Activated T-cell treated with anti-CD3 and anti-CD28 coated beads, Interleukin-2, amount 50 U/mL, for 24 hours (primary cell): Measurements from ENCODE around the gene CDON.
A peak's percentile ranks its signal among the peaks of the same experiment; 100 is the strongest.

ENCODE experiments used
- DNase-seq: peaks from one replicate; pipeline ENCODE4 v3.0.0-alpha.2; 2020
- H3K27ac Mint-ChIP-seq: 2 replicates; pipeline ENCODE4 v1.8.0; 2020; ENCODE audit warnings: mild to moderate bottlenecking, mixed read lengths
- H3K27me3 Mint-ChIP-seq: 2 replicates; pipeline ENCODE4 v1.8.0; 2020; ENCODE audit warnings: mixed read lengths
- H3K36me3 Mint-ChIP-seq: 2 replicates; pipeline ENCODE4 v1.8.0; 2020; ENCODE audit warnings: low read depth, mixed read lengths
- H3K4me1 Mint-ChIP-seq: 2 replicates; pipeline ENCODE4 v1.8.0; 2020; ENCODE audit warnings: low read depth, mixed read lengths
- H3K4me3 Mint-ChIP-seq: 2 replicates; pipeline ENCODE4 v1.8.0; 2020; ENCODE audit warnings: mild to moderate bottlenecking, moderate library complexity, mixed read lengths
- H3K9me3 Mint-ChIP-seq: 2 replicates; pipeline ENCODE4 v1.8.0; 2020; ENCODE audit warnings: mixed read lengths

CDON gene

DNA sequence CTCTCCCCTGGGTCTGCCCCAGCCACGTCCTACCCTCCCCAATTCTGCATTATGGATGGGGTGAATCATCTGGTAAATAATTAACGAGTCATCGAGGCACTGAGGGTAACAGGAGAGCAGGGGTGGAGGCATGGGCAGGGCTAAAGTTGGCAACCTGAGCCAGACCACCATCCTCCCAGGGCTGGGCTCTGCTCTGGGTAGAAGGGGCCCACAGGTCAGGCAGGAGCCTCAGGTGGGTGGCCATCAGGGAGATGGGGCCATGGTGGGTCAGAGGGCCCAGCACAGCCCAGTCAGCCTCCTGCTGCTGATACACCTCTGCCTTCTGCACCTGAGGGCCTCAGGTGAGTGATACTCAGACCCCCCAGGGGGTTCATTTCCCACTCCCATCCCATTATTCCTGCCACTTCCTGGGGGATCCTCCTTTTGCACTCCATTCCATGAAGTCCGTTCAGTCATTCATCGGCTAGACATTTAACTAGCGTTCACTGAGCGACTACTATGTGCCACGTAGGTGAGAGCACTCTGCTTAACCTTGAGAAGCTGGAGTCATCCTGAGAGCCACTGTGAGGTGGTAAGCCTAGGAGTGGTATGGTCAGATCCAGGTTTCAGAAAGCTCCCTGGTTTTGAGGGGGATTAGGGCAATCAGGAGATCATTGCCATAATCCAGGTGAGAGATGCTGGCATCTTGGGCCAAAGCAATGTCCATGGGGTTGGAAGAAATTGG lies 116.7 kb downstream of the CDON start, which contains the start of gene VSIG10L2:
TSS of gene VSIG10L2 (plus strand) at position 248 of the 724 bp plus-strand sequence. CDS start at position 260, 12 bp downstream.
- Mint-ChIP-seq H3K4me1 (peaks cover 5% of the 10 kb centered on the region), H3K36me3 (no peaks in the 10 kb centered on the region), H3K27me3 (no peaks in the 10 kb centered on the region), H3K9me3 (no peaks in the 10 kb centered on the region), H3K27ac (no peak within 1 kb of the TSS), H3K4me3 (no peak within 1 kb of the TSS)
- DNase-seq: no peak

DNA sequence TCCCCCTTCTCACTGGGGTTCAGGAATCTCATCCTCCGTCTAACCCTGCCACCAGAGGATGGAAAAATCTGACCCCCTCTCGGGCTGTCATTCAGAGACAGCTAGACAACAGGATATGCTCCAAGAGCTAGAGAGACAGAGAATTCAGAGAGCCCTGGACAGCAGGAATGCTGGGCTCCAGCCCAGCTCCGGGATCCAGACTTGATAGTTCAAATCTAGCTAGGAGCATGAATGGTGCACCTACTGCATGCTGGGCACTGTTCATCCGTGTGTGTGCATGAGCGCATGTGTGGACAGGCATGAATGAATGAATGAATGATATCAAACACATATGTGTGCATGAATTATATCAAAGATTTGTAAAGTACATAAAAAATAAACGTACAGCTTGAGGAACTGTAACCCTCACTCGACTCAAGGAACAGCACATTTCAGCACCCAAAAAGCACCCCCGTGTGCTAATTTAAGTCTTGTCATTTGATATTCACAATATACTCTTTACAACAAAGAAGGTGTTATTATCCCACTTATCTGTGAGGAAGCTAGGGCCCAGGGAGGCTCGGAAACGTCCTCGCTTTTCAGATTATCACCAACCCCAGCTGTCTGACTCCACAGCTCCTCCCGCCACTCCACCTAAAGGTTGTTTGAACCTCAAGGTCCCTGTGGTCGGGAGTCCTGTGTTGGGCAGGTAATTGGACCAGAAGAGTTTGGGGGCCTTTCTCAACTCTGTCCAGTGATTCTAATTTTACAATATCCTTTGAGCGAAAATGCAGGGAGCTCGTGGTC lies 117.5 kb downstream of the CDON start:
- DNase-seq: no peak
- H3K27ac Mint-ChIP-seq: no peak overlapping the region
- no peaks in the 10 kb centered on the region for H3K9me3 Mint-ChIP-seq
- H3K27me3 Mint-ChIP-seq: no peaks in the 10 kb centered on the region
- no peaks in the 10 kb centered on the region for H3K36me3 Mint-ChIP-seq
- peaks cover 5% of the 10 kb centered on the region for H3K4me1 Mint-ChIP-seq
- no peak overlapping the region for H3K4me3 Mint-ChIP-seq

DNA sequence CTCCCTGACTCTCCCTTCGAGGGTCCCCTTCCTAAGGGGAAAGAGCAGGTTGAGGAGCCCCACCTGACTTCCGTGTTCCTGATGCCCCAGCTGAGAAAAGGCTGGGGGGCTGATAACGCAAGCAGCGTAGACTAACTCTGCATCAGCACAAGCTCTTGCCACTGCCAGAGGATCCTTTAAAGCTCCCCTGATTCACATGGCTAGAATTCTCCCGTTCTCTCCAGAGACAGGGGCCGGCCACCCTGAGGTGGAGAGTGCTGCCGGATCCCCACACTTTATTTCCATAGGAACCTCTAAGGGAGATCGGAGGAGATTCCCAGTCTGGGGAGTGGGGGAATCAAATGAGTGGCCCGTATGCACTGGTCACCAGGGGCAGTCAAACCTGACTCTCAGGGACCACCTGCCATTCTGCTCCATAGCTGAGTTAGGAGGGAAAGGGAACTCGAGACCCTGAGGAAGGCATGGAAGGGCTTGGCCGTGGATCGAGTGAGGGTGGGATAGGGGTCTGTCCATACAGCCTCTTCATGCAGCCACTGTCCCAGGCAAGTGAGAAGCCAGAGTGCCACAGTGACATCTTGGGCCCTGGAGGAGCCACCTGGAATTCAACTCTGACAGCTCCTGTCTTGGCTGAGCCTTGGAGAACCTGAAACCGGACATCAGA lies 118.2 kb downstream of the CDON start:
- Mint-ChIP-seq H3K36me3 (no peaks in the 10 kb centered on the region), H3K27ac (no peak overlapping the region), H3K4me1 (peaks cover 5% of the 10 kb centered on the region), H3K9me3 (no peaks in the 10 kb centered on the region), H3K27me3 (no peaks in the 10 kb centered on the region), H3K4me3 (no peak overlapping the region)
- no peak for DNase-seq

DNA sequence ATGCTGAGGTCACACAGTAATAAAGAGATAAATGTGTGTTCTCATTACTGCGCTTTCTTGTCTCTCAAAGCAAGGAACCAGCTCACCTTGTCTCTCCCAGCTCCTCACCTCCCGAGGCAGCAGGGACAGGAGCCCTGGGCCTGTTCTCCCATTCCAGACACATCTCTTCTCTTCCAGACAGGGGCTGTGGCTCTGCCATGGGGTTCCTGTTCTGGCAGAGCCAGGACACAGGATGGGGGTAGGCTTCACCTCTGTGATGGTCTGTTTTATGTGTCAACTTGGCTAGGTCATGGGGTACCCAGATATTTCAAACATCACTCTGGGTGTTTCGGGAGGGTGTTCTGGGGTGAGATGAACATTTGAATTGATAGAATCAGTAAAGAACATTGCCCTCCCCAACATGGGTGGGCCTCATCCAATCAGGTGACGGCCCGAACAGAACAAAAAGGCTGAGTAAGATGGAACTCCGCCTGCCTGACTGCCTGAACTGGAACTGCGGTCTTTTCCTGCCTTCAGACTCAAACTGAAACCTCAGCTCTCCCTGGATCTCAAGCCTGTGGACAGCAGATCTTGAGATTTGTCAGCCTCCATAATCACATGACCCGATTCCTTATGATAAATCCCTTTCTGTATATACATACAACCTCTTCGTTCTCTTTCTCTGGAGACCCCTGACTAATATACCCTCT lies 118.9 kb downstream of the CDON start:
- Mint-ChIP-seq H3K4me1 (peaks cover 5% of the 10 kb centered on the region), H3K4me3 (no peak overlapping the region), H3K27ac (no peak overlapping the region), H3K36me3 (no peaks in the 10 kb centered on the region), H3K9me3 (no peaks in the 10 kb centered on the region), H3K27me3 (no peaks in the 10 kb centered on the region)
- DNase-seq: no peak

DNA sequence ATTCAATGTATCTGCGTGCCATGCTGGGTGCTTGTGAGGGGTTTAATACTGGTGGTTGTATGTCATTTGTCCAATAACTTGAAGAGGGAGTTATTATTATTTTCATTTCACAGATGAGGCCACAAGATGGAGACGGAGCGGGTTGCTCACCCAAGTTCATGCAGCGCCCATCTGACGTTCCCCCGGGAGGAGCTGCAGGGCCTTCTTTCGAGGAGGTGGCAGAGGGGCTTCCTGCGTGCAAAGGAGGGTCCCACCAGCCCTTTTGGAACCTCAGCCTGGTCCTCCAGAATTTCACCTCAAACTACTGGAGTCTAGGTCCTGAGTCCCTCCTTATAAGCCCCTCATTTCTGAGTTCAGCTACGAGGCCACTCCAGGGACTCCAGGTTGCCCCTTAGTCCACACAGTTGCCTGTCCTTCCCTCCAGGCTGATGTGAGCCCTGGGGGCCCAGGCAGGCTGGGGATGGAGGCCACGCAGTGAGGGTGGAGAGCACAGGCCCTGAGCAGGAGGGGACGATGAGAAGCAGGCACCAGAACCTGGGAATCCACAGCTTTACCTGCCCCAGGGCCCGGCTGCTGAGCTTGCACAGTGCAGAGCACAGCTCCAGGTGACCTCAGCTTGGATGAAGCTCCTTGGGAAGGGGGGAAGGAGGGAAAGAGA lies 119.8 kb downstream of the CDON start:
- no peak for DNase-seq
- H3K36me3 Mint-ChIP-seq: no peaks in the 10 kb centered on the region
- H3K27me3 Mint-ChIP-seq: no peaks in the 10 kb centered on the region
- H3K4me1 Mint-ChIP-seq: peaks cover 9% of the 10 kb centered on the region
- H3K4me3 Mint-ChIP-seq: no peak overlapping the region
- no peak overlapping the region for H3K27ac Mint-ChIP-seq
- H3K9me3 Mint-ChIP-seq: no peaks in the 10 kb centered on the region

DNA sequence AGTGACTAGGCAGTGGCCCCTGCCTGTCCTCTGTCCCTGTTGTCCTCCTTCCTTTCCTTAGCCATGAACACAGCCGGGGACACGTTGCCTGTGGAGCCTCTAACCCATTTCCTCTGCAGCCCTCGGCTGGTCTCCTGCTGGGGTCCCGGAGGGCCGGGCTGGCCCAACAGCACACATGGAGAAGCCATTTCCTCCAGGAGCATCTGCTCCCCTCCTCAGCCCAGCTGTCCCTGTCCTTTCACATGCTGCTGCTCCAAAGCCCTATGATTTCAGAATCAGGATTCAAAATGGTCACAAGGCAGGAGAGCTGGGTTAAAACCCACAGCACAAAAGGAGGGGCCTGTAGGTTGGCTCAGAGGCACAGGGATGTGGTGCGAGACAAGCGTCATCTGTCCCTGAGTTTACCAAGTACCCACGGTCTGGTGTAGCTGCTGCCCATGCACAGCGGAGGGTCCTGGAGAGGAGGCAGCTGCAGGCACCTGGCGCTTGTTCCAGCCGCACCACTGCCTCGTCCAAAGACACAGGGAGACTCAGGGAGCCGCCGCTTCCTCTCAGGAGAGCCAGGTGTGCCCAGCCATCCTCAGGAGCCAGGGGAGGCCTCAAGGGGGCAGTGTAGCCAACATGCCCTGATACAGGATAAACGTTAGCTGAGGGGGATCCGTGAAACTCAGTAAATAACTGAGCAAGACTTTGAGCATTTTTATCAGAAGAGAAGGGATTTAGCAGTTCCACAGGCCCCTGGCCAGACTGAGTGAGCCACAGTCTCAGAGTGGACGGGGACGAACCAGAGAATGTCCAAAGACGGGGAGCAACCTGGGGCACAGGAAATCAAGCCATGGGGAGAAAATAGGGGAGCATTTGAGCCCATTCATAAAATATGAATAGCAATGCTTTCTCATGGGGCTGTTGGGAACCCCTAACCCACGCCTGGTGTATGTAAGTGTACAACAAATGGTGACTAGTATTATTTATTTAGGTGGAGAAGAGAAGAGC lies 120.8 kb downstream of the CDON start:
- Mint-ChIP-seq H3K27me3 (no peaks in the 10 kb centered on the region), H3K4me1 (peaks cover 9% of the 10 kb centered on the region), H3K9me3 (no peaks in the 10 kb centered on the region), H3K27ac (no peak overlapping the region), H3K36me3 (no peaks in the 10 kb centered on the region), H3K4me3 (no peak overlapping the region)
- DNase-seq: peak; percentile 65

DNA sequence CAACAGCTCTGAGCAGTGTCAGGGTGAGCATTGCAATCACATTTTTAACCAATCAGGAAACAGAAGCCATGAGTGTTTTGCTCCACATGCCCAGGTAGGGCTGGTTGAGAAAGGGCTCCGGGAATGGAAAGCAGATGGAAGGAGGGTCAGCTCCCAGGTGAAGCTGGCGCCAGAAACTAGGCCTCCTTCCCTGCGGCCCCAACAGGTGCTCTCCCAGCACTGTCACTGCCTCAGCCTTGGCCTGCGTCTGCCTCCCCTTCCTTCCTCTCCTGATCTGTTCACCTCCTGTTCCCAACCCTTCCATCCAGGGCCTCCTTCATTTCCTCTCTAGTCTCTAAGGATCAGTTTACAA lies 121.4 kb downstream of the CDON start:
- no peak overlapping the region for H3K4me3 Mint-ChIP-seq
- H3K36me3 Mint-ChIP-seq: no peaks in the 10 kb centered on the region
- H3K27me3 Mint-ChIP-seq: no peaks in the 10 kb centered on the region
- H3K27ac Mint-ChIP-seq: no peak overlapping the region
- peaks cover 9% of the 10 kb centered on the region for H3K4me1 Mint-ChIP-seq
- H3K9me3 Mint-ChIP-seq: no peaks in the 10 kb centered on the region
- DNase-seq: no peak

DNA sequence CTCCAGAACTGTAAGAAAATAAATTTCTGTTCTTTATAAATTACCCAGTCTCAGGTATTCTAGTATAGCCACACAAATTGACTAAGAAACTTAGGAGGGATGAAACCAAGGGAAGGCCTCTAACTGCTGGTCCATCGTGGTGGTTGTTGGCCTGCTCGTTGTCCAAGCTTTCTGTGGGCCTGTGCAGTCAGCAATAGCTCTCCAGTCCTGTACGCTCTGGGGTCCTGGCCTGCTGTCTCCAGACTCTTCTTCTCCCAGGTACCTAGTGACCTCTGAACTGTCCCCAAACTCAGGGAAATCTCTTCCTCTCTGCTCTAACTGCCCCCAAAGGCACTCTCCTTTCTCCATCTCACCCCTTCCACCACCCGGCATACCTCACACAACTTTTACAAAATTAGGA lies 122.5 kb downstream of the CDON start:
- peaks cover 9% of the 10 kb centered on the region for H3K4me1 Mint-ChIP-seq
- no peaks in the 10 kb centered on the region for H3K9me3 Mint-ChIP-seq
- H3K4me3 Mint-ChIP-seq: no peak overlapping the region
- no peak overlapping the region for H3K27ac Mint-ChIP-seq
- H3K36me3 Mint-ChIP-seq: no peaks in the 10 kb centered on the region
- no peak for DNase-seq
- no peaks in the 10 kb centered on the region for H3K27me3 Mint-ChIP-seq

DNA sequence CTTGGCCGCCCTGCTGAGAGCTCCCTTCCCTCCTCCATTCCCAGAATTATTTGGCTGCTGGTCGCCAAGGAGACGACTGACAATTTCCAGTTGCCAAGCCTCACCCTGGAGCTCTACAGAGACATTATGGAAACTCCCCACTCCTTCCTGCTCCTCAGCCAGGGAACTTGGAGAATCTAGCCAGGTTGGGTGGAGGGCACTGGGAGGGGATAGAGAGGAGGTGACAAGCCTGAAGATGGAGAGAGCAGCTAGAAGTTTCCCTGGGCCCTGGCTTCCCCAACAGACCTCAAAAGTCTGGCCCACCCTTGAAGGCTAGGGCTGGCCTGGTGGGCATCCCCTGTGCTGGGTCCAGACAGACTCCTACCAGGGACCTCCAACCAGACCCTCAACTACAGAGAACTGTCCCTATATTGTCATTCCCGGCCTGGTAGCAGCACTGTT lies 123.6 kb downstream of the CDON start:
- Mint-ChIP-seq H3K27me3 (no peaks in the 10 kb centered on the region), H3K4me3 (no peak overlapping the region), H3K27ac (no peak overlapping the region), H3K36me3 (no peaks in the 10 kb centered on the region), H3K4me1 (peaks cover 9% of the 10 kb centered on the region), H3K9me3 (no peaks in the 10 kb centered on the region)
- DNase-seq: no peak

DNA sequence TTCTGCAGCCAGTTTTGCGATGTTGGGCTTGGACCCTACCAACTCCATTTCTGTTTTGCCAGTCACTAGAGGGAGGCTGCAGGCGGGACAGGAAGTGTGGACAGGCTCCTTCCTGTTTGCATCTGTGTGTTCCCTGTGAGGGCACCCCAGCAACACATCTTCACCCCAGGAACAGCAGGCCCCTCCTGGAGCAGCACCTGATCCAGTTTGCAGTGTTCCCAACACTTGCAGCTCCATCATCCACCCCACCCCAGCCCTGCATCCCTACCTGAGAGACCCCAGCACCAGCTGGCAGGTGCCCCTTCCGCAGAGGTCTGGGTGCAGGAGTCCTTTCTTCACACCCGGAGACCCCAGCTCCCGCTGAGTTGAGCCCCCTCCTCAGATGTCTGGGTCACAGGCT lies 124.2 kb downstream of the CDON start:
- H3K27ac Mint-ChIP-seq: no peak overlapping the region
- DNase-seq: no peak

DNA sequence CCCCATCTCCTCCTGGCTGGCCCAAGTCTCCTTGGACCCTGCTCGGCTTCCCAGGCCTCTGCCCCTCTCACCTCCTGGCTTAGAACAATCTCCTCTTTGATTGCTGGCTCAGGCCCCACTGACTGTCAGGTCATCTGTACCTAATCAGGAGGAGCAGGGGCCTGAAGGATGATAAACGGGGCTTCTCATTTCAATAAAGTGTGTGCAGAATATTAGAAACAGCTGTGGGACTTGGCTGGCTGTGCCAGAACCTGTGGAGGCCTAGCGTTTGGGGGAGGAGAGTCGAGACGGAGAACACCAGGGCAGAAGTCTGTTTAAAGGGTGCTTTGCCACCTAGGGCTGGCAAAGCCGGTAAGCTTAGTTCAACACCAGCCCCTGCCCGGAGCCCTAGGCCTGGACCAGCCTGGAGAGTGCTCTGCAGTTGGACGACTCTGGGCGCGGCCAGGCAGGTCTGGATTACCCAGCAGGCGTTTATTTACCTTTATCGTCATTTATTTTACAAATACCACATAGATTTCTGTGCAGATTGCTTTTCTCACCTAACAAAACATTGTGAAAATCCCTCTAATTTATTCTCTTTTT lies 127.0 kb downstream of the CDON start:
- H3K27ac Mint-ChIP-seq: no peak overlapping the region
- H3K4me1 Mint-ChIP-seq: peaks cover 13% of the 10 kb centered on the region
- H3K9me3 Mint-ChIP-seq: no peaks in the 10 kb centered on the region
- H3K27me3 Mint-ChIP-seq: peaks cover 4% of the 10 kb centered on the region
- H3K4me3 Mint-ChIP-seq: no peak overlapping the region
- H3K36me3 Mint-ChIP-seq: no peaks in the 10 kb centered on the region
- DNase-seq: no peak

More for the DNA sequence above, 124.2 kb downstream of the CDON start:
- Mint-ChIP-seq H3K36me3 (no peaks in the 10 kb centered on the region), H3K4me1 (peaks cover 10% of the 10 kb centered on the region), H3K27me3 (peaks cover under 1% of the 10 kb centered on the region), H3K9me3 (no peaks in the 10 kb centered on the region), H3K4me3 (no peak overlapping the region)

DNA sequence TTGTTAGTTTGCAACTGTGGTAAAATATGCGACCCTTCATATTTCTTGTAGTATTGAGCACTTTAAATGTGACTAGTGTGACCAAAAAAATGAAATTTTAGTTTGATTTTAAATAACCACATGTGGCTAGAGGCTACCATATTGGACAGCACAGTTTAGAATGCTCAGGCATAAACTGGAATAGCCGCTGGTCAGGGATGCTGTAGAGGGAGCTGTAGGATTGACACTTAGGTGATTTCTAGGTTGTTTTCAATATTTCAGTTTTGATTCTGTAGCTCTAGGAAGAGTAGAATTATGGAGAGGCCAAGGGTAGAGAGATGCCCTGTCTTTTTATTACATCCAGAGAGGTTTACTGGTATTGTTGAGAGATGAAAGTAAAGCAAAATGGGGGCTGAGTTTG lies 127.6 kb downstream of the CDON start:
- H3K36me3 Mint-ChIP-seq: no peaks in the 10 kb centered on the region
- peaks cover 9% of the 10 kb centered on the region for H3K27me3 Mint-ChIP-seq
- DNase-seq: no peak
- peaks cover 13% of the 10 kb centered on the region for H3K4me1 Mint-ChIP-seq
- no peaks in the 10 kb centered on the region for H3K9me3 Mint-ChIP-seq
- no peak overlapping the region for H3K27ac Mint-ChIP-seq
- no peak overlapping the region for H3K4me3 Mint-ChIP-seq

DNA sequence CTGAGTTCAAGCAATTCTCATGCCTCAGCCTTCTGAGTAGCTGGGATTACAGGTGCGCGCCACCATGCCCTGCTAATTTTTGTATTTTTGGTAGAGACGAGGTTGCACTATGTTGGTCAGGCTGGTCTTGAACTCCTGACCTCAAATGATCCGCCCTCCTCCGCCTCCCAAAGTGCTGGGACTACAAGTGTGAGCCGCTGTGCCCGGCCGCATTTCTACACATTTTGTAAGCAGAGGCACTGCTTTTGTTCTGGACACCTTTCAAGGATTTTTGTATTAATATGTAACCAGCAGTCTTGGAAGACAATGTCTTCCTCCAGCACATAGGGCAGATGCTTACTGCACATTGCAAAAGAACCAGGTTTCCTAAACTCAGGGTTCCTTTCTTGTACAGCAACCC lies 128.2 kb downstream of the CDON start:
- H3K27ac Mint-ChIP-seq: no peak overlapping the region
- H3K4me1 Mint-ChIP-seq: peaks cover 13% of the 10 kb centered on the region
- peaks cover 14% of the 10 kb centered on the region for H3K27me3 Mint-ChIP-seq
- H3K4me3 Mint-ChIP-seq: no peak overlapping the region
- H3K9me3 Mint-ChIP-seq: no peaks in the 10 kb centered on the region
- DNase-seq: no peak
- no peaks in the 10 kb centered on the region for H3K36me3 Mint-ChIP-seq
